HepG2 (cell line): ENCODE results near the gene RICTOR. TPM values are rescaled to one million over a fixed set of nuclear protein-coding genes. Genes with fewer than 3 reads are reported as not detected.

Experiments used
- ATAC-seq: fragments of 200-7000 bp; cut with Tn5 transposase; 3 replicates; pipeline ENCODE4 v1.9.1; 2020; ENCODE audit warnings: mild to moderate bottlenecking, moderate library complexity
- BruUV-seq: library from RNA; stranded (reverse); fragments of 400-500 nt; replicated peaks from 2 replicates; lab custom pipeline; 2021; lab: Mats Ljungman, UMichigan
- CTCF ChIA-PET: fragments of 300-600 bp; formaldehyde crosslinking; extraction: SDS; loops from one replicate; lab custom pipeline; 2021; ENCODE audit warnings: low total read pairs, inconsistent platforms, low intra/inter-chr PET ratio; lab: Yijun Ruan, JAX
- POLR2A ChIA-PET: fragments of 350-600 bp; sonication (Branson Sonifier 250); formaldehyde crosslinking; loops from one replicate; lab custom pipeline; 2020; ENCODE audit warnings: antibody characterized with exemption, inconsistent platforms; lab: Yijun Ruan, JAX
- DNase-seq: peaks from one replicate; pipeline ENCODE4 v3.0.0-alpha.2; 2015; ENCODE audit warnings: low spot score
- FAIRE-seq: peaks from 3 replicates; lab custom pipeline; 2011; peaks lifted over from hg19 to GRCh38; lab: Jason Lieb, UNC
- H2AFZ ChIP-seq: one replicate; pipeline ENCODE4 v1.6.1; 2011; ENCODE audit warnings: low read length, inconsistent platforms
- H3K27ac ChIP-seq: fragments of 300-600 bp; 3 replicates; pipeline ENCODE4 v1.8.0; 2011; ENCODE audit warnings: mixed run types, mild to moderate bottlenecking, mixed read lengths, low read length, inconsistent platforms; ENCODE audit not compliant: insufficient read depth; ENCODE audit errors: extremely low read length
- H3K27me3 ChIP-seq, 2 experiments: fragments of 200-600 bp in 1 of 2; 2 replicates in 1 of 2; 3 replicates in 1 of 2; pipeline versions ENCODE4 v1.6.0 to v1.8.0; 2011; ENCODE audit warnings: low read length in 2 of 2, mild to moderate bottlenecking in 2 of 2, moderate library complexity in 2 of 2, inconsistent platforms in 1 of 2; ENCODE audit not compliant: insufficient read depth in 2 of 2, control insufficient read depth in 1 of 2
- H3K36me3 ChIP-seq, 2 experiments: fragments of 200-600 bp in 1 of 2; replicated peaks in 1 of 2; 2 replicates in 1 of 2; 3 replicates in 1 of 2; pipeline versions ENCODE4 v1.5.1 to v1.8.0; 2011; ENCODE audit warnings: low read length in 2 of 2, inconsistent platforms in 1 of 2; ENCODE audit not compliant: insufficient read depth in 2 of 2, control insufficient read depth in 1 of 2
- H3K4me1 ChIP-seq: 2 replicates; pipeline ENCODE4 v1.5.1; 2012; ENCODE audit warnings: low read length, inconsistent platforms; ENCODE audit not compliant: insufficient read depth
- H3K4me2 ChIP-seq: 2 replicates; pipeline ENCODE4 v1.6.0; 2011; ENCODE audit warnings: low read depth, low read length, inconsistent platforms
- H3K4me3 ChIP-seq, 3 experiments: fragments of 200-600 bp in 1 of 3; sonication (generic), shearing (Covaris generic) in 1 of 3; replicated peaks in 1 of 3; 2 replicates each; pipeline ENCODE4 v1.5.1; 2011 to 2016; ENCODE audit warnings: low read length in 3 of 3, inconsistent platforms in 2 of 3, low read depth in 2 of 3, mild to moderate bottlenecking in 2 of 3, control low read depth in 1 of 3, mixed read lengths in 1 of 3; ENCODE audit not compliant: insufficient read depth in 1 of 3
- H3K79me2 ChIP-seq: one replicate; pipeline ENCODE4 v1.6.1; 2011; ENCODE audit warnings: low read length, inconsistent platforms; ENCODE audit not compliant: insufficient read depth
- H3K9ac ChIP-seq: 2 replicates; pipeline ENCODE4 v1.6.0; 2011; ENCODE audit warnings: mild to moderate bottlenecking, low read depth, low read length, inconsistent platforms; ENCODE audit not compliant: insufficient read depth
- H3K9me3 ChIP-seq: 2 replicates; pipeline ENCODE4 v1.5.1; 2012; ENCODE audit warnings: mild to moderate bottlenecking, low read length
- H4K20me1 ChIP-seq: 2 replicates; pipeline ENCODE4 v1.6.0; 2011; ENCODE audit warnings: inconsistent platforms, mild to moderate bottlenecking, low read length, moderate library complexity; ENCODE audit not compliant: insufficient read depth
- CTCF ChIP-seq: sonication (generic); formaldehyde crosslinking; IDR thresholded peaks from 2 replicates; pipeline ENCODE4 v1.5.0; 2020; ENCODE audit warnings: mild to moderate bottlenecking, missing genetic modification reagents, moderate library complexity
- HNRNPK ChIP-seq: fragments of 200-400 bp; formaldehyde crosslinking; IDR thresholded peaks from 2 replicates; pipeline ENCODE4 v1.6.1; 2018; ENCODE audit warnings: low read length, low read depth, moderate library complexity, mild to moderate bottlenecking; ENCODE audit not compliant: poor library complexity, severe bottlenecking
- PAF1 ChIP-seq: IDR thresholded peaks from 2 replicates; pipeline ENCODE4 v1.6.1; 2016; ENCODE audit warnings: missing genetic modification reagents, missing compliant biosample characterization
- SMC3 ChIP-seq: IDR thresholded peaks from 2 replicates; pipeline ENCODE4 v1.6.1; 2011; ENCODE audit warnings: low read length, improper control_type of control experiment
- STAG1 ChIP-seq: sonication (generic); formaldehyde crosslinking; IDR thresholded peaks from 2 replicates; pipeline ENCODE4 v1.4.0; 2020; ENCODE audit warnings: missing genetic modification reagents
- ZMYM4 ChIP-seq: sonication (generic); formaldehyde crosslinking; IDR thresholded peaks from 2 replicates; pipeline ENCODE4 v1.8.1; 2023; ENCODE audit warnings: mild to moderate bottlenecking, missing genetic modification reagents
- ZNF7 ChIP-seq: IDR thresholded peaks from 2 replicates; pipeline ENCODE4 v1.6.1; 2016; ENCODE audit warnings: missing biosample characterization, missing genetic modification reagents
- ZNF703 ChIP-seq: sonication (generic); formaldehyde crosslinking; IDR thresholded peaks from 2 replicates; pipeline ENCODE4 v1.5.1; 2020; ENCODE audit warnings: missing genetic modification reagents, mild to moderate bottlenecking, moderate library complexity, borderline replicate concordance
- WGBS: methylation state at CpG from one replicate; pipeline ENCODE4 v1.1.6; 2017; ENCODE audit warnings: low lambda C conversion rate; 5-methylcytosine and 5-hydroxymethylcytosine counted together
- in situ Hi-C: cut with HindIII; loops from 2 replicates; pipeline ENCODE4 v1.10.0; 2017; ENCODE audit warnings: low pct_unique_long_range_greater_than_20kb; ENCODE audit not compliant: extremely low pct_ligation_motif_present
- intact Hi-C: fragments of 100-400 bp; cut with micrococcal nuclease; formaldehyde crosslinking; loops from one replicate; pipeline ENCODE4 v1.10.0; 2022; ENCODE audit not compliant: unreplicated experiment
- polyA plus RNA-seq, 8 experiments: library from polyadenylated mRNA; depleted of rRNA in 3 of 8; stranded (reverse) in 7 of 8; unstranded in 1 of 8; fragments of >200 nt; fragmentation: Illumina TruSeq in 4 of 8; extraction: Trizol in 4 of 8; gene quantifications; 2 replicates each; pipeline versions ENCODE4 v1.2.1 to v1.2.3, GENCODE V29; 2011 to 2016; ENCODE audit warnings: low read depth in 4 of 8, missing spikeins in 1 of 8, mixed read lengths in 1 of 8; ENCODE audit not compliant: insufficient read depth in 1 of 8
- total RNA-seq, 5 experiments: library from RNA; depleted of rRNA; stranded (reverse); fragments of >200 nt; fragmentation: Illumina TruSeq; extraction: Trizol; gene quantifications; 2 replicates each; pipeline ENCODE4 v1.2.3, GENCODE V29; 2016; ENCODE audit warnings: low read depth in 1 of 5
- TF ChIP-seq, protein P1 (sequence below): sonication (generic); formaldehyde crosslinking; IDR thresholded peaks from 2 replicates; pipeline ENCODE4 v1.5.0; 2020; ENCODE audit warnings: mild to moderate bottlenecking, missing genetic modification reagents

The RICTOR gene
- total and polyA plus RNA-seq, 2 of the 13 experiments (the other 11 are each of a cell fraction or from before 2014, with no cell fraction given), result 10.7 to 15.4 TPM

DNA sequence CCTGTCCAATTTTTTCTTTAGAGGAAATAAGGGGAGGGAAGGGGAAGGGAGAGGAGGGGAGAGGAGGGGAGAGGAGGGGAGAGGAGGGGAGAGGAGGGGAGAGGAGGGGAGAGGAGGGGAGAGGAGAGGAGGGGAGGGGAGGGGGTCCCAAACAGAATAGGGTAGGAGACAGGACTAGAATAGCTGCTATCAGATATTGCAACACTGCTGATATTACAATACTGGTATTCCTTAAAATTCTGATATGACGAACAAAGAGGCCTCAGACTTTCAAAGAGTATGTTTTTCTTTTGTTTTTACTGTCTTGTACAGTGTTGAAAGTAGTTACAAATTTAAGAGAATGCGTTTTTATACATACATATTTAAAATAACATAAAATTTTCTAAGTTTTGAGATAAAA lies 67.5 kb downstream of the RICTOR start:
- intact Hi-C loops, result no loop called here
- no peak overlapping the region for H3K9ac ChIP-seq
- H3K4me2 ChIP-seq, result no peak overlapping the region
- H4K20me1 ChIP-seq, result 0 out of 2 replicates have a peak, but pooled peaks cover 2% of the 10 kb centered on the region
- no peak overlapping the region for H3K27ac ChIP-seq
- TF ChIP-seq HNRNPK, result peak; percentile 87
- TF ChIP-seq, protein P1, sequence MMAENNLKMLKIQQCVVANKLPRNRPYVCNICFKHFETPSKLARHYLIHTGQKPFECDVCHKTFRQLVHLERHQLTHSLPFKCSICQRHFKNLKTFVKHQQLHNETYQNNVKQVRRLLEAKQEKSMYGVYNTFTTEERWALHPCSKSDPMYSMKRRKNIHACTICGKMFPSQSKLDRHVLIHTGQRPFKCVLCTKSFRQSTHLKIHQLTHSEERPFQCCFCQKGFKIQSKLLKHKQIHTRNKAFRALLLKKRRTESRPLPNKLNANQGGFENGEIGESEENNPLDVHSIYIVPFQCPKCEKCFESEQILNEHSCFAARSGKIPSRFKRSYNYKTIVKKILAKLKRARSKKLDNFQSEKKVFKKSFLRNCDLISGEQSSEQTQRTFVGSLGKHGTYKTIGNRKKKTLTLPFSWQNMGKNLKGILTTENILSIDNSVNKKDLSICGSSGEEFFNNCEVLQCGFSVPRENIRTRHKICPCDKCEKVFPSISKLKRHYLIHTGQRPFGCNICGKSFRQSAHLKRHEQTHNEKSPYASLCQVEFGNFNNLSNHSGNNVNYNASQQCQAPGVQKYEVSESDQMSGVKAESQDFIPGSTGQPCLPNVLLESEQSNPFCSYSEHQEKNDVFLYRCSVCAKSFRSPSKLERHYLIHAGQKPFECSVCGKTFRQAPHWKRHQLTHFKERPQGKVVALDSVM (CRISPR knock-in tag), result no peak
- TF ChIP-seq, all 625 proteins: peak for 1
- WGBS, result over 99% methylated on average over 2 of the region's 2 CpGs
- H3K9me3 ChIP-seq, result peaks cover 9% of the 10 kb centered on the region
- CTCF ChIA-PET, result no interaction called here
- H3K36me3 ChIP-seq, result peaks cover 0 to 6% of the 10 kb centered on the region in 2 experiments; a peak in 2 of 5 replicates
- no peak overlapping the region for H2AFZ ChIP-seq
- POLR2A ChIA-PET, result no interaction called here
- no TSS peak for BruUV-seq
- no peaks in the 10 kb centered on the region for H3K27me3 ChIP-seq
- H3K79me2 ChIP-seq, result no peaks in the 10 kb centered on the region
- in situ Hi-C loops, result no loop called here
- H3K4me1 ChIP-seq, result no peaks in the 10 kb centered on the region
- DNase-seq, result no peak
- ATAC-seq, result no peak
- H3K4me3 ChIP-seq, result no peak overlapping the region
- FAIRE-seq, result no peak

DNA sequence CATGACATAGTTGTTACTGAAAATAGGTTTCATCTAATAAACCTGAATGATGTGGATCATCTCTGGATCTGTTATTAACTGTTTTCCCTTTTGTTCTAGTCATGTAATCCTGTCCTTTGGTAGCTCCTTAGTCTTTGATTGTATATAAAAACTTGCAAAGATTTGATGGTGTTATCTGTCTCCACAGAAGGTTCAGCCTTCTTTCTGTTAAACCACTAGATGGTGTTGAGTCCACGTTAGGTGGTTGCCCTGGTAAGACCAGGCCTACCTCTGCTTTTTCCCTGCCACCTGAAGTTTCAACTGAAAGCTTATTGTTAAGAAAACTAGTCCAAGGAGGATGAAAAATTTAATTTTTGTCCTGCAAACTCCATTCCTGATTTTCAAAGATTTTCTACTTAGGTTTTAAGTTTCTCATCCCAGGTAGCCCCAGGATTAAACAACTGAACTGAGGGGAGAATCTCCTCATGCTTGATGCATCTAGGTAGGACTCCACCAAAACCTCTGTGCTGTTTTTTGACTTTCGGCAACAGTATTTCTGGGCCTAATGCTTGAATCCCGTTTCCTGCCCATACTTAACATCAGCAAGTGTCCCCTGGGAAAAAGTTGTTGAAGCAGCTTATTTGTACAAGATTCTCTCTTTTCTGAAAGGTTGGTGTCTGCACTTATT lies 68.5 kb downstream of the RICTOR start:
- Histone ChIP-seq H3K79me2 (no peaks in the 10 kb centered on the region), H3K9ac (no peak overlapping the region), H3K4me2 (no peak overlapping the region), H4K20me1 (0 out of 2 replicates have a peak, but pooled peaks cover 2% of the 10 kb centered on the region), H3K27ac (no peak overlapping the region), H3K9me3 (no peaks in the 10 kb centered on the region), H3K4me3 (no peak overlapping the region), H2AFZ (no peak overlapping the region), H3K27me3 (no peaks in the 10 kb centered on the region), H3K4me1 (no peaks in the 10 kb centered on the region), H3K36me3 (peaks cover 0 to 9% of the 10 kb centered on the region in 2 experiments; a peak in 1 of 5 replicates)
- TF ChIP-seq ZNF7 (CRISPR knock-in tag) (0 out of 2 replicates have a peak, but pooled peaks have one; percentile 26), PAF1 (no peak), ZNF703 (no peak), SMC3 (peak; percentile 25; the same call in 1 of the 2 replicates), CTCF (CRISPR knock-in tag) (peak; percentile 47), STAG1 (CRISPR knock-in tag) (peak; percentile 61), ZMYM4 (CRISPR knock-in tag) (no peak)
- DNase-seq (peak; percentile 12), ATAC-seq (peak; percentile 84), FAIRE-seq (peak; percentile 8)
- ChIA-PET CTCF (interaction anchor here (1.3 kb wide), 1 partner anchor 75 kb away, joined by 7 read pairs; no protein-coding TSS in a partner anchor), POLR2A (no interaction called here)
- no TSS peak for BruUV-seq
- intact Hi-C loops, result loop anchor here (1.0 kb wide), 1 partner anchor 75 kb away; no protein-coding TSS in a partner anchor
- 89% methylated on average over 3 of the region's 3 CpGs for WGBS
- in situ Hi-C loops, result no loop called here
